Endothelial cell of umbilical vein (primary cell): Measurements from ENCODE around the gene CCNF. TPM values are rescaled to one million over a fixed set of nuclear protein-coding genes. Genes with fewer than 3 reads are reported as not detected.

Experiments
- BruUV-seq: library from RNA; stranded (reverse); fragments of 400-500 nt; replicated peaks from 2 replicates; lab custom pipeline; 2021; lab: Mats Ljungman, UMichigan
- CTCF ChIA-PET: fragments of 300-600, 350-600 bp; sonication (Branson Sonifier 250); formaldehyde crosslinking; loops from one replicate; lab custom pipeline; 2021; ENCODE audit warnings: antibody characterized with exemption, inconsistent platforms; lab: Charles Lee
- POLR2A ChIA-PET: fragments of 300-600, 350-600 bp; sonication (Branson Sonifier 250); formaldehyde crosslinking; loops from one replicate; lab custom pipeline; 2021; ENCODE audit warnings: antibody characterized with exemption, inconsistent platforms; lab: Charles Lee
- DNase-seq: peaks from one replicate; pipeline ENCODE4 v3.0.0-alpha.2; 2011; ENCODE audit warnings: low read depth, low spot score
- FAIRE-seq: peaks from 2 replicates; lab custom pipeline; 2011; peaks lifted over from hg19 to GRCh38; lab: Jason Lieb, UNC
- H2AFZ ChIP-seq: 2 replicates; pipeline ENCODE4 v1.6.0; 2012; ENCODE audit warnings: low read depth, low read length, control low read depth, inconsistent platforms
- H3K27ac ChIP-seq: 2 replicates; pipeline ENCODE4 v1.5.1; 2011; ENCODE audit warnings: low read depth, mild to moderate bottlenecking, control low read depth, low read length, moderate library complexity; ENCODE audit not compliant: insufficient read depth
- H3K27me3 ChIP-seq, 2 experiments: 2 replicates each; pipeline versions ENCODE4 v1.6.0 to v1.6.1; 2011; ENCODE audit warnings: low read length in 2 of 2, mixed read lengths in 1 of 2; ENCODE audit not compliant: control insufficient read depth in 2 of 2, insufficient read depth in 2 of 2
- H3K36me3 ChIP-seq, 2 experiments: 2 replicates in 1 of 2; 3 replicates in 1 of 2; pipeline ENCODE4 v1.5.1; 2011; ENCODE audit warnings: low read length in 2 of 2, mild to moderate bottlenecking in 1 of 2, moderate library complexity in 1 of 2; ENCODE audit not compliant: control insufficient read depth in 2 of 2, insufficient read depth in 2 of 2; ENCODE audit errors: extremely low read depth in 1 of 2
- H3K4me1 ChIP-seq: 3 replicates; pipeline ENCODE4 v1.5.1; 2011; ENCODE audit warnings: mild to moderate bottlenecking, low read length; ENCODE audit not compliant: control insufficient read depth, insufficient read depth; ENCODE audit errors: extremely low read depth
- H3K4me2 ChIP-seq: 2 replicates; pipeline ENCODE4 v1.6.1; 2011; ENCODE audit warnings: low read length, control low read depth, mixed read lengths; ENCODE audit not compliant: insufficient read depth
- H3K4me3 ChIP-seq, 3 experiments: fragments of 200-600 bp in 1 of 3; sonication (generic), shearing (Covaris generic) in 1 of 3; replicated peaks in 1 of 3; 2 replicates each; pipeline ENCODE4 v1.5.1; 2011 to 2016; ENCODE audit warnings: control low read depth in 3 of 3, low read length in 3 of 3, mild to moderate bottlenecking in 2 of 3, inconsistent platforms in 1 of 3, low read depth in 1 of 3, moderate library complexity in 1 of 3; ENCODE audit not compliant: insufficient read depth in 1 of 3
- H3K79me2 ChIP-seq: 2 replicates; pipeline ENCODE4 v1.6.0; 2012; ENCODE audit warnings: low read length, inconsistent platforms; ENCODE audit not compliant: control insufficient read depth, insufficient read depth
- H3K9ac ChIP-seq: replicated peaks from 2 replicates; pipeline ENCODE3; 2011; ENCODE audit warnings: low read length, control low read depth; ENCODE audit not compliant: insufficient read depth; ENCODE audit errors: extremely low read depth
- H3K9me1 ChIP-seq: replicated peaks from 3 replicates; pipeline ENCODE4 v1.6.0; 2011; ENCODE audit warnings: mild to moderate bottlenecking, low read length; ENCODE audit not compliant: control insufficient read depth, insufficient read depth; ENCODE audit errors: extremely low read depth
- H3K9me3 ChIP-seq: replicated peaks from 2 replicates; pipeline ENCODE4 v1.5.1; 2012; ENCODE audit warnings: low read length, inconsistent platforms; ENCODE audit not compliant: control insufficient read depth, insufficient read depth
- H4K20me1 ChIP-seq: replicated peaks from 2 replicates; pipeline ENCODE3; 2011; ENCODE audit warnings: mild to moderate bottlenecking, low read length; ENCODE audit not compliant: control insufficient read depth, insufficient read depth; ENCODE audit errors: extremely low read depth
- EZH2 ChIP-seq: IDR thresholded peaks from 2 replicates; pipeline ENCODE4 v1.6.1; 2012; ENCODE audit warnings: borderline replicate concordance, low read depth, mild to moderate bottlenecking, moderate library complexity, low read length, inconsistent platforms; ENCODE audit not compliant: severe bottlenecking
- FOS ChIP-seq: IDR thresholded peaks from 2 replicates; pipeline ENCODE4 v1.6.1; 2011; ENCODE audit warnings: mild to moderate bottlenecking, low read length, moderate library complexity, borderline replicate concordance; ENCODE audit not compliant: insufficient read depth
- MYC ChIP-seq: IDR thresholded peaks from one replicate; pipeline ENCODE4 v1.6.1; 2011; ENCODE audit warnings: mild to moderate bottlenecking, low read depth, low read length
- POLR2A ChIP-seq: IDR thresholded peaks from 2 replicates; pipeline ENCODE4 v1.6.1; 2012; ENCODE audit warnings: low read depth, mild to moderate bottlenecking, control low read depth, low read length
- dilution Hi-C: fragments of 300-500 bp; cut with MboI; formaldehyde crosslinking; loops from one replicate; pipeline ENCODE4 v1.15.0; 2019; ENCODE audit warnings: low sequenced_read_pairs; ENCODE audit not compliant: extremely low pct_ligation_motif_present
- intact Hi-C: fragments of 100-400 bp; cut with micrococcal nuclease; formaldehyde crosslinking; loops from one replicate; pipeline ENCODE4 v1.10.0; 2022
- polyA plus RNA-seq, 4 experiments: library from polyadenylated mRNA; depleted of rRNA in 3 of 4; stranded (reverse) in 3 of 4; unstranded in 1 of 4; fragments of >200 nt; gene quantifications; 2 replicates each; pipeline versions ENCODE4 v1.2.1 to v1.2.3, GENCODE V29; 2011 to 2012; ENCODE audit warnings: missing spikeins in 1 of 4
- total RNA-seq: library from RNA; stranded (reverse); gene quantifications from 2 replicates; pipeline ENCODE4 v1.2.3, GENCODE V29; 2021
- TF ChIP-seq, protein P1 (sequence below), 2 donors: IDR thresholded peaks; 1 replicate in 1 of 2; 2 replicates in 1 of 2; pipeline ENCODE4 v1.5.1; 2011; ENCODE audit warnings: low read length in 2 of 2, mild to moderate bottlenecking in 2 of 2, moderate library complexity in 2 of 2, control low read depth in 1 of 2, inconsistent platforms in 1 of 2, low read depth in 1 of 2; ENCODE audit not compliant: insufficient read depth in 1 of 2; ENCODE audit errors: extremely low read depth in 1 of 2
- TF ChIP-seq, protein P2 (sequence below): IDR thresholded peaks from 2 replicates; pipeline ENCODE4 v1.6.1; 2011; ENCODE audit not compliant: insufficient read depth, insufficient read length

Gene CCNF
- total and polyA plus RNA-seq, 2 donors (not counting 3 experiments of a cell fraction or from before 2014, with no cell fraction given): 13.9 to 48.9 TPM

DNA sequence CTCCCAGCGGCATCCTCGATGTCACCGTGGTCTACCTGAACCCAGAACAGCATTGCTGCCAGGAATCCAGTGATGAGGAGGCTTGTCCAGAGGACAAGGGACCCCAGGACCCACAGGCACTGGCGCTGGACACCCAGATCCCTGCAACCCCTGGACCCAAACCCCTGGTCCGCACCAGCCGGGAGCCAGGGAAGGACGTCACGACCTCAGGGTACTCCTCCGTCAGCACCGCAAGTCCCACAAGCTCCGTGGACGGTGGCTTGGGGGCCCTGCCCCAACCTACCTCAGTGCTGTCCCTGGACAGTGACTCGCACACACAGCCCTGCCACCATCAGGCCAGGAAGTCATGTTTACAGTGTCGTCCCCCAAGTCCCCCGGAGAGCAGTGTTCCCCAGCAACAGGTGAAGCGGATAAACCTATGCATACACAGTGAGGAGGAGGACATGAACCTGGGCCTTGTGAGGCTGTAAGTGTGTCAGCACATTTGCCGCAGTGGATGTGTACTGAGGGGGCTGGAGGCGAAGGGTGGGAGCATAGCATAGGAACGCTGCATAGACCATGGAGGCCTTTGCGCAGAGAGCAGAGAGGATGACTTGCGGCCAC is 27.4 kb downstream of the CCNF start:
- ChIA-PET CTCF (interaction anchor here (1.6 kb wide), 1 partner anchor 16 kb away, joined by 4 read pairs; no protein-coding TSS in a partner anchor), POLR2A (no interaction called here)
- Histone ChIP-seq H3K36me3 (peaks cover 23% of the 10 kb centered on the region in 2 experiments), H3K79me2 (no peaks in the 10 kb centered on the region), H3K4me3 (no peak overlapping the region), H4K20me1 (no peaks in the 10 kb centered on the region), H2AFZ (no peak overlapping the region), H3K27me3 (no peaks in the 10 kb centered on the region), H3K4me2 (no peak overlapping the region), H3K9me3 (no peaks in the 10 kb centered on the region), H3K9ac (no peak overlapping the region), H3K27ac (no peak overlapping the region), H3K4me1 (peaks cover 10% of the 10 kb centered on the region), H3K9me1 (no peaks in the 10 kb centered on the region)
- FAIRE-seq: no peak
- TF ChIP-seq EZH2: no peak
- TF ChIP-seq, protein P1, sequence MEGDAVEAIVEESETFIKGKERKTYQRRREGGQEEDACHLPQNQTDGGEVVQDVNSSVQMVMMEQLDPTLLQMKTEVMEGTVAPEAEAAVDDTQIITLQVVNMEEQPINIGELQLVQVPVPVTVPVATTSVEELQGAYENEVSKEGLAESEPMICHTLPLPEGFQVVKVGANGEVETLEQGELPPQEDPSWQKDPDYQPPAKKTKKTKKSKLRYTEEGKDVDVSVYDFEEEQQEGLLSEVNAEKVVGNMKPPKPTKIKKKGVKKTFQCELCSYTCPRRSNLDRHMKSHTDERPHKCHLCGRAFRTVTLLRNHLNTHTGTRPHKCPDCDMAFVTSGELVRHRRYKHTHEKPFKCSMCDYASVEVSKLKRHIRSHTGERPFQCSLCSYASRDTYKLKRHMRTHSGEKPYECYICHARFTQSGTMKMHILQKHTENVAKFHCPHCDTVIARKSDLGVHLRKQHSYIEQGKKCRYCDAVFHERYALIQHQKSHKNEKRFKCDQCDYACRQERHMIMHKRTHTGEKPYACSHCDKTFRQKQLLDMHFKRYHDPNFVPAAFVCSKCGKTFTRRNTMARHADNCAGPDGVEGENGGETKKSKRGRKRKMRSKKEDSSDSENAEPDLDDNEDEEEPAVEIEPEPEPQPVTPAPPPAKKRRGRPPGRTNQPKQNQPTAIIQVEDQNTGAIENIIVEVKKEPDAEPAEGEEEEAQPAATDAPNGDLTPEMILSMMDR (IDR thresholded peaks at IDR 0.05; ENCODE audit: extremely low read depth in 1 of 2, insufficient read depth in 1 of 2, low read depth in 1 of 2, low read length in 2 of 2): no peak
- TF ChIP-seq, protein P2, sequence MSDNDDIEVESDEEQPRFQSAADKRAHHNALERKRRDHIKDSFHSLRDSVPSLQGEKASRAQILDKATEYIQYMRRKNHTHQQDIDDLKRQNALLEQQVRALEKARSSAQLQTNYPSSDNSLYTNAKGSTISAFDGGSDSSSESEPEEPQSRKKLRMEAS: no peak
- no peak for TF ChIP-seq MYC
- no peak for TF ChIP-seq FOS
- TF ChIP-seq POLR2A: no peak
- intact Hi-C loops: no loop called here
- dilution Hi-C loops: no loop called here
- BruUV-seq: no TSS peak
- DNase-seq: no peak
